NCI-H510A treated with DMSO at 0.1 percent for 48 hours (cell line): Measurements from ENCODE around the gene RAD9A.
A peak's percentile ranks its signal among the peaks of the same experiment; 100 is the strongest.

Source experiments
- DNase-seq: peaks from one replicate; lab custom pipeline; 2025; lab: John Stamatoyannopoulos, UW

The RAD9A gene

GRCh38 chr11:67375320-67376055 is 16.3 kb upstream of the RAD9A start:
- no peak for DNase-seq

GRCh38 chr11:67376063-67376820 is 15.5 kb upstream of the RAD9A start:
- DNase-seq = no peak

GRCh38 chr11:67376873-67377808 is 14.6 kb upstream of the RAD9A start:
- no peak for DNase-seq

- DNase-seq = no peak
These were observed 13.2 kb upstream of the RAD9A start for GRCh38 chr11:67378544-67378943.

GRCh38 chr11:67379061-67380058 is 12.4 kb upstream of the RAD9A start:
- DNase-seq = no peak

- no peak for DNase-seq
These were observed 10.4 kb upstream of the RAD9A start for GRCh38 chr11:67381244-67381972.

- DNase-seq = peak; percentile 77
These were observed 9.3 kb upstream of the RAD9A start for GRCh38 chr11:67382276-67383136.

GRCh38 chr11:67384851-67385366 is 6.9 kb upstream of the RAD9A start:
- DNase-seq = no peak

GRCh38 chr11:67387069-67387468 is 4.7 kb upstream of the RAD9A start:
- no peak for DNase-seq

GRCh38 chr11:67387518-67387917 is 4.3 kb upstream of the RAD9A start:
- DNase-seq = no peak

- peak; percentile 62 for DNase-seq
These were observed 2.3 kb upstream of the RAD9A start for GRCh38 chr11:67389477-67389876.

- no peak for DNase-seq
These were observed 861 bp upstream of the RAD9A start for GRCh38 chr11:67390947-67391303.

GRCh38 chr11:67392183-67392715 is 463 bp downstream of the RAD9A start:
- no peak for DNase-seq

- no peak for DNase-seq
These were observed 1.7 kb downstream of the RAD9A start for GRCh38 chr11:67393437-67393836.

- no peak for DNase-seq
These were observed 2.2 kb downstream of the RAD9A start for GRCh38 chr11:67393990-67394389.

- no peak for DNase-seq
These were observed 3.9 kb downstream of the RAD9A start for GRCh38 chr11:67395555-67396258.

- peak; percentile 32 for DNase-seq
These were observed 4.4 kb downstream of the RAD9A start for GRCh38 chr11:67396259-67396581.

- DNase-seq = no peak
These were observed 5.0 kb downstream of the RAD9A start for GRCh38 chr11:67396587-67397389.
